Keratinocyte (primary cell): ENCODE measurements around the gene PER2. TPM values are rescaled to one million over a fixed set of nuclear protein-coding genes. Genes with fewer than 3 reads are reported as not detected.

Experiments
- DNase-seq: peaks from one replicate; pipeline ENCODE4 v3.0.0-alpha.2; 2011; ENCODE audit warnings: low read depth, missing footprints, low spot score
- FAIRE-seq: peaks from 2 replicates; lab custom pipeline; 2011; peaks lifted over from hg19 to GRCh38; lab: Jason Lieb, UNC
- H2AFZ ChIP-seq: 2 replicates; pipeline ENCODE4 v1.6.0; 2012; ENCODE audit warnings: low read length, control low read depth, inconsistent platforms; ENCODE audit not compliant: control insufficient read depth
- H3K27ac ChIP-seq: 2 replicates; pipeline ENCODE4 v1.5.1; 2011; ENCODE audit warnings: low read length; ENCODE audit not compliant: control insufficient read depth, insufficient read depth
- H3K27me3 ChIP-seq: 3 replicates; pipeline ENCODE4 v1.6.0; 2011; ENCODE audit warnings: low read length; ENCODE audit not compliant: control insufficient read depth, insufficient read depth; ENCODE audit errors: extremely low read depth
- H3K36me3 ChIP-seq, 2 experiments: 2 replicates in 1 of 2; 3 replicates in 1 of 2; pipeline ENCODE4 v1.5.1; 2011; ENCODE audit warnings: low read length in 2 of 2, mild to moderate bottlenecking in 1 of 2; ENCODE audit not compliant: control insufficient read depth in 2 of 2, insufficient read depth in 2 of 2; ENCODE audit errors: extremely low read depth in 1 of 2
- H3K4me1 ChIP-seq: 3 replicates; pipeline ENCODE4 v1.5.1; 2011; ENCODE audit warnings: low read length; ENCODE audit not compliant: control insufficient read depth, insufficient read depth; ENCODE audit errors: extremely low read depth
- H3K4me2 ChIP-seq: 3 replicates; pipeline ENCODE4 v1.6.0; 2011; ENCODE audit warnings: low read depth, low read length; ENCODE audit not compliant: control insufficient read depth, insufficient read depth; ENCODE audit errors: extremely low read depth
- H3K4me3 ChIP-seq, 3 experiments: fragments of 200-600 bp in 1 of 3; sonication (generic) in 1 of 3; 2 replicates in 2 of 3; 3 replicates in 1 of 3; pipeline ENCODE4 v1.5.1; 2011 to 2016; ENCODE audit warnings: low read length in 3 of 3, mild to moderate bottlenecking in 3 of 3, control low read depth in 2 of 3, inconsistent platforms in 1 of 3, low read depth in 1 of 3, mixed read lengths in 1 of 3, mixed run types in 1 of 3, moderate library complexity in 1 of 3; ENCODE audit not compliant: control insufficient read depth in 2 of 3, insufficient read depth in 2 of 3; ENCODE audit errors: extremely low read depth in 1 of 3
- H3K79me2 ChIP-seq: 2 replicates; pipeline ENCODE4 v1.6.0; 2012; ENCODE audit warnings: low read length; ENCODE audit not compliant: control insufficient read depth, insufficient read depth
- H3K9ac ChIP-seq: 3 replicates; pipeline ENCODE4 v1.6.0; 2011; ENCODE audit warnings: low read length; ENCODE audit not compliant: control insufficient read depth, insufficient read depth; ENCODE audit errors: extremely low read depth
- H3K9me1 ChIP-seq: 3 replicates; pipeline ENCODE4 v1.6.0; 2011; ENCODE audit warnings: low read length; ENCODE audit not compliant: control insufficient read depth, insufficient read depth; ENCODE audit errors: extremely low read depth
- H3K9me3 ChIP-seq: 2 replicates; pipeline ENCODE4 v1.5.1; 2012; ENCODE audit warnings: low read depth, low read length; ENCODE audit not compliant: control insufficient read depth
- H4K20me1 ChIP-seq: 3 replicates; pipeline ENCODE4 v1.6.0; 2011; ENCODE audit warnings: low read length; ENCODE audit not compliant: control insufficient read depth, insufficient read depth; ENCODE audit errors: extremely low read depth
- CTCF ChIP-seq, 3 experiments: IDR thresholded peaks in 1 of 3; conservative IDR thresholded peaks in 1 of 3; optimal IDR thresholded peaks in 1 of 3; 2 replicates in 2 of 3; 3 replicates in 1 of 3; pipeline versions ENCODE3 to v1.5.1; 2011; ENCODE audit warnings: low read length in 3 of 3, mild to moderate bottlenecking in 3 of 3, moderate library complexity in 2 of 3, control low read depth in 1 of 3, inconsistent platforms in 1 of 3; ENCODE audit not compliant: insufficient read depth in 2 of 3; ENCODE audit errors: extremely low read depth in 1 of 3
- EZH2 ChIP-seq: IDR thresholded peaks from one replicate; pipeline ENCODE4 v1.6.1; 2012; ENCODE audit warnings: inconsistent platforms, mild to moderate bottlenecking, low read length, moderate library complexity
- dilution Hi-C: fragments of 300-500 bp; cut with MboI; formaldehyde crosslinking; loops from one replicate; pipeline ENCODE4 v1.7.0; 2020; ENCODE audit warnings: low sequenced_read_pairs; ENCODE audit not compliant: extremely low pct_ligation_motif_present
- polyA plus RNA-seq, 5 experiments: library from polyadenylated mRNA; depleted of rRNA in 3 of 5; stranded (reverse) in 3 of 5; stranded (forward) in 1 of 5; unstranded in 1 of 5; fragments of >200 nt; gene quantifications; 1 replicate in 1 of 5; 2 replicates in 3 of 5; 3 replicates in 1 of 5; pipeline versions ENCODE4 v1.2.1 to v1.2.3, GENCODE V29; 2011 to 2012; ENCODE audit warnings: missing spikeins in 2 of 5, low read depth in 1 of 5, low replicate concordance in 1 of 5

PER2 gene
- polyA plus RNA-seq, 1 donor (not counting 4 experiments of a cell fraction or from before 2014, with no cell fraction given): 1.6 TPM

DNA sequence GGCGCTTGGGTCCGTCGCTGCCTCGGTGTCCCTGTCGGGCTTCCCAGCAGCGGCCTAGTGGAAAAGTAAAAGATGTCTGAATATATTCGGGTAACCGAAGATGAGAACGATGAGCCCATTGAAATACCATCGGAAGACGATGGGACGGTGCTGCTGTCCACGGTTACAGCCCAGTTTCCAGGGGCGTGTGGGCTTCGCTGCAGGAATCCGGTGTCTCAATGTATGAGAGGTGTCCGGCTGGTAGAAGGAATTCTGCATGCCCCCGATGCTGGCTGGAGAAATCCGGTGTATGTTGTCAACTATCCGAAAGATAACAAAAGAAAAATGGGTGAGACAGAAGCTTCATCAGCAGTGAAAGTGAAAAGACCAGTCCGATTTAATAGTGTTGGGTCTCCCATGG, 56.6 kb downstream of the PER2 start:
- Histone ChIP-seq H3K36me3 (no peaks in the 10 kb centered on the region), H3K4me3 (peak overlapping the region in 1 of 3 experiments; percentile 49), H4K20me1 (no peaks in the 10 kb centered on the region), H3K9ac (no peak overlapping the region), H3K4me2 (peak overlapping the region; percentile 54), H3K79me2 (no peaks in the 10 kb centered on the region), H3K27ac (no peak overlapping the region), H3K9me1 (no peaks in the 10 kb centered on the region), H3K9me3 (no peaks in the 10 kb centered on the region), H3K27me3 (peaks cover 59% of the 10 kb centered on the region), H2AFZ (no peak overlapping the region), H3K4me1 (peaks cover 3% of the 10 kb centered on the region)
- TF ChIP-seq CTCF (optimal IDR thresholded peaks at IDR 0.05 in 1 of 3, IDR thresholded peaks at IDR 0.05 in 1 of 3, conservative IDR thresholded peaks at IDR 0.05 in 1 of 3; ENCODE audit: extremely low read depth in 1 of 3, insufficient read depth in 2 of 3, low read length in 3 of 3) (no peak), EZH2 (no peak)
- dilution Hi-C loops: no loop called here
- no peak for FAIRE-seq
- no peak for DNase-seq

DNA sequence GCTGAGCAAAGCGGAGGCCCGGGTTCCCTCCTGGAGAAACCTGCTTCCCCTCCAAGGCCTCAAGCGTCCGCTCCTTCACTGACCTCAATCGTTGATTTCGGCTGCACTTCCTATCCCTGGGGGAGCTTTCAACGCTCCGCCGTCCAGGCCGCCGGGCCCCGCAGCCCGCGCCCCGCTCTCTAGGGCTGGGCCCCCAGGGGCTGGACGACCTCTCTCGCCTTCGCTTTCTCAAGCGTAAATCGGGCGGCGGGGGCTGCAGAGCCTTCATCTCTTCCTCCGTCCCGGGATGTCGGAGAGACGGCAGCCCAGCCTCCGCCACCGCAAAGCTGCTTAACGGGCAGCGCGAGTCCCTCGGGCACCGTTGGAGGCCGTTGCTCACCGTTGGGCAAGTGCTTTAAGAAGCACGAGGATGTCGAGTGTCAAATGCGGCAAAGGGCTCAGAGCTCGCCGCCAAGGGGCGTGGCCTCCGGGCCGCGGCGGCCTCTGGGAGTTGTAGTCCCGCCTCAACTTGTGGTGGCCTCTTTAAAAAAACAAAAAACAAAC, 57.1 kb downstream of the PER2 start:
- DNase-seq (no peak), FAIRE-seq (no peak)
- no peak for TF ChIP-seq CTCF (optimal IDR thresholded peaks at IDR 0.05 in 1 of 3, IDR thresholded peaks at IDR 0.05 in 1 of 3, conservative IDR thresholded peaks at IDR 0.05 in 1 of 3; ENCODE audit: extremely low read depth in 1 of 3, insufficient read depth in 2 of 3, low read length in 3 of 3)
- peak; percentile 60 for TF ChIP-seq EZH2
- Histone ChIP-seq H2AFZ (no peak overlapping the region), H3K27ac (no peak overlapping the region), H3K27me3 (peaks cover 58% of the 10 kb centered on the region), H3K9me3 (no peaks in the 10 kb centered on the region), H3K36me3 (no peaks in the 10 kb centered on the region), H3K9ac (no peak overlapping the region), H3K4me1 (peaks cover 3% of the 10 kb centered on the region), H3K4me2 (peak overlapping the region; percentile 54), H3K9me1 (no peaks in the 10 kb centered on the region), H3K4me3 (peak overlapping the region in 2 of 3 experiments; percentile 25 to 49), H4K20me1 (no peaks in the 10 kb centered on the region), H3K79me2 (no peaks in the 10 kb centered on the region)
- dilution Hi-C loops: no loop called here
